ENCODE data around the gene UBAC2.

DNA sequence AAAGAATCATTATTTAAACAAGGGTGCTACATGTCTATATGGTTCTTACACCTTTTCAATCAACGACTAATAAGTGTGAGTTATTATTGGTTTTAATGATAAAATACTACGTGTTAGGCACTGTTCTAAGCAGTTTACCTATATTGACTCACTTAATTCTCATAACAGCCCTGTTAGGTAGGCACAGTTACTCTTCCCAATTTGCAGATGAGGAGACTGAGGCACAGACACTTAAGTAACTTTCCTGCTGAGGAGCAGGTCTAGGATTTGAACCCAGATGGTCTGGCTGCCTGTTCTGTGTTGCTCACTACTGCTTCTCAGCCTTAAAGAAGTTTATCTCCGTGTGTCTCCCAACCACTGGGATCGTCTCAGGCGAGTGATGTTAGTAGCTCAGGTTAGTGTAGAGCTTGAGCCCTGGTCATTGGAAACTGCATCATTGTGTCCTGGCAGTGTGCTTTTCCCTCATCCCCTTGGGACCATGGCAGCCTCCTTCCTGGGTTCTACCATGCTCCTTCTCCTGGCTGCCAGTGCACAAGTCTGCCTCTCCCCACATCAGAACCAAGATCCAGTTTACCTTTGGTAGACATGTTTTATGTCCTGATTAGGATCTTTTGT is 10.9 kb downstream of the UBAC2 start:
- no peak for TF ChIP-seq POLR2A (IDR thresholded peaks at IDR 0.05; ENCODE audit: low read depth, low read length)
- TF ChIP-seq TAF1 (IDR thresholded peaks at IDR 0.05; ENCODE audit: low read depth, low read length): no peak
- no peak for TF ChIP-seq PAX5 (IDR thresholded peaks at IDR 0.05; ENCODE audit: insufficient read depth, low read length, severe bottlenecking)
- no peak for TF ChIP-seq POLR2AphosphoS5 (IDR thresholded peaks at IDR 0.05; ENCODE audit: low read depth, low read length)
- TF ChIP-seq SPI1 (IDR thresholded peaks at IDR 0.05; ENCODE audit: low read depth, low read length): no peak
